GM23338 (cell line): ENCODE results near the gene SPTBN4. TPM values are rescaled to one million over a fixed set of nuclear protein-coding genes. Genes with fewer than 3 reads are reported as not detected.
A peak's percentile ranks its signal among the peaks of the same experiment; 100 is the strongest.
"Not testable (repeated sequence)": the region's sequence is repeated elsewhere in the genome, so short reads cannot be mapped to it uniquely, and the experiment has no call there.

Experiments used
- ATAC-seq: fragments of 200-7000 bp; cut with Tn5 transposase; 3 replicates; pipeline ENCODE4 v1.9.1; 2020
- DNase-seq: peaks from one replicate; pipeline ENCODE4 v3.0.0-alpha.2; 2015; ENCODE audit warnings: low spot score
- H2AFZ ChIP-seq: fragments of 200-600 bp; sonication (generic); 2 replicates; pipeline ENCODE4 v1.8.0; 2016; ENCODE audit warnings: antibody characterized with exemption, mild to moderate bottlenecking, moderate library complexity
- H3F3A ChIP-seq: fragments of 200-600 bp; sonication (generic); replicated peaks from 2 replicates; pipeline ENCODE4 v1.8.0; 2017; ENCODE audit warnings: antibody characterized with exemption, mixed run types, low read depth
- H3K27ac ChIP-seq: fragments of 200-600 bp; sonication (generic); 2 replicates; pipeline ENCODE4 v1.6.1; 2016; ENCODE audit warnings: low read depth
- H3K27me3 ChIP-seq: fragments of 200-600 bp; sonication (generic); 2 replicates; pipeline ENCODE4 v1.8.0; 2016; ENCODE audit warnings: mild to moderate bottlenecking, mixed run types, moderate library complexity; ENCODE audit not compliant: insufficient read depth
- H3K36me3 ChIP-seq: fragments of 200-600 bp; sonication (generic); 2 replicates; pipeline ENCODE4 v1.8.0; 2016; ENCODE audit warnings: mild to moderate bottlenecking; ENCODE audit not compliant: insufficient read depth
- H3K4me1 ChIP-seq: fragments of 200-600 bp; sonication (generic); 2 replicates; pipeline ENCODE4 v1.8.0; 2016; ENCODE audit warnings: mild to moderate bottlenecking, moderate library complexity; ENCODE audit not compliant: insufficient read depth
- H3K4me2 ChIP-seq: fragments of 200-600 bp; sonication (generic); 2 replicates; pipeline ENCODE4 v1.7.1; 2017; ENCODE audit warnings: mixed run types
- H3K4me3 ChIP-seq: fragments of 200-600 bp; sonication (generic); 2 replicates; pipeline ENCODE4 v1.6.1; 2016; ENCODE audit warnings: mixed run types
- H3K79me2 ChIP-seq: fragments of 200-600 bp; sonication (generic); replicated peaks from 2 replicates; pipeline ENCODE4 v1.8.0; 2017; ENCODE audit warnings: mild to moderate bottlenecking; ENCODE audit not compliant: insufficient read depth
- H3K9me2 ChIP-seq: fragments of 200-600 bp; sonication (generic); 2 replicates; pipeline ENCODE4 v1.8.0; 2017; ENCODE audit not compliant: insufficient read depth
- H4K20me1 ChIP-seq: fragments of 200-600 bp; sonication (generic); replicated peaks from 2 replicates; pipeline ENCODE4 v1.8.0; 2017; ENCODE audit warnings: mild to moderate bottlenecking; ENCODE audit not compliant: insufficient read depth
- H3K27ac Mint-ChIP-seq: 2 replicates; pipeline ENCODE4 v1.8.0; 2020; ENCODE audit warnings: inconsistent platforms, mild to moderate bottlenecking, moderate library complexity, mixed read lengths
- H3K27me3 Mint-ChIP-seq: 3 replicates; pipeline ENCODE4 v1.8.0; 2022; ENCODE audit warnings: low read depth, mild to moderate bottlenecking, moderate library complexity, mixed read lengths, inconsistent platforms; ENCODE audit not compliant: insufficient read depth, poor library complexity
- H3K36me3 Mint-ChIP-seq: 3 replicates; pipeline ENCODE4 v1.8.0; 2021; ENCODE audit warnings: low read depth, mild to moderate bottlenecking, inconsistent platforms, moderate library complexity, mixed read lengths
- H3K4me1 Mint-ChIP-seq: 3 replicates; pipeline ENCODE4 v1.8.0; 2020; ENCODE audit warnings: mild to moderate bottlenecking, inconsistent platforms, mixed read lengths
- H3K4me3 Mint-ChIP-seq: 3 replicates; pipeline ENCODE4 v1.8.0; 2021; ENCODE audit warnings: moderate library complexity, mild to moderate bottlenecking, inconsistent platforms, mixed read lengths
- H3K9me3 Mint-ChIP-seq: 3 replicates; pipeline ENCODE4 v1.8.0; 2020; ENCODE audit warnings: moderate library complexity, mild to moderate bottlenecking, inconsistent platforms, mixed read lengths
- EZH2phosphoT487 ChIP-seq: fragments of 200-600 bp; sonication (generic); IDR thresholded peaks from one replicate; pipeline ENCODE4 v1.8.1; 2018; ENCODE audit warnings: antibody characterized with exemption; ENCODE audit not compliant: unreplicated experiment
- JUNB ChIP-seq: IDR thresholded peaks from one replicate; pipeline ENCODE4 v1.6.1; 2016; ENCODE audit warnings: antibody characterized with exemption; ENCODE audit not compliant: unreplicated experiment
- NANOG ChIP-seq: IDR thresholded peaks from 2 replicates; pipeline ENCODE4 v1.6.1; 2016; ENCODE audit warnings: antibody characterized with exemption, borderline replicate concordance
- POLR2AphosphoS5 ChIP-seq: IDR thresholded peaks from 2 replicates; pipeline ENCODE4 v1.6.1; 2016; ENCODE audit warnings: antibody characterized with exemption, low read depth
- ZNF331 ChIP-seq: fragments of 250-450 bp; sonication (Bioruptor Pico); IDR thresholded peaks from 2 replicates; pipeline ENCODE4 v1.5.0; 2020; ENCODE audit warnings: low read depth, mild to moderate bottlenecking, moderate library complexity
- polyA plus RNA-seq: library from polyadenylated mRNA; unstranded; fragments of >200 nt; fragmentation: Nextera tagmentation; extraction: Ambion mirVana; gene quantifications from 2 replicates; pipeline ENCODE4 v1.2.1, GENCODE V29; 2016
- total RNA-seq: library from RNA; depleted of rRNA; stranded (reverse); fragments of >200 nt; shearing (Covaris generic); gene quantifications from 2 replicates; pipeline ENCODE4 v1.2.3, GENCODE V29; 2014
- TF ChIP-seq, protein P1 (sequence below), 2 experiments: fragments of 200-600 bp in 1 of 2; sonication (generic) in 1 of 2; conservative IDR thresholded peaks; 2 replicates each; pipeline versions ENCODE4 v1.5.1 to v1.6.1; 2016 to 2017; ENCODE audit warnings: antibody characterized with exemption in 2 of 2, low read depth in 2 of 2, mild to moderate bottlenecking in 2 of 2, moderate library complexity in 1 of 2
- TF ChIP-seq, protein P2 (sequence below): IDR thresholded peaks from 2 replicates; pipeline ENCODE4 v1.6.1; 2016; ENCODE audit warnings: antibody characterized with exemption
- TF ChIP-seq, protein P3 (sequence below): IDR thresholded peaks from one replicate; pipeline ENCODE4 v1.6.1; 2018; ENCODE audit warnings: antibody characterized with exemption; ENCODE audit not compliant: unreplicated experiment

Gene SPTBN4
- total and polyA plus RNA-seq, 2 experiments from 2014 or later = 1.6 to 2.3 TPM

DNA sequence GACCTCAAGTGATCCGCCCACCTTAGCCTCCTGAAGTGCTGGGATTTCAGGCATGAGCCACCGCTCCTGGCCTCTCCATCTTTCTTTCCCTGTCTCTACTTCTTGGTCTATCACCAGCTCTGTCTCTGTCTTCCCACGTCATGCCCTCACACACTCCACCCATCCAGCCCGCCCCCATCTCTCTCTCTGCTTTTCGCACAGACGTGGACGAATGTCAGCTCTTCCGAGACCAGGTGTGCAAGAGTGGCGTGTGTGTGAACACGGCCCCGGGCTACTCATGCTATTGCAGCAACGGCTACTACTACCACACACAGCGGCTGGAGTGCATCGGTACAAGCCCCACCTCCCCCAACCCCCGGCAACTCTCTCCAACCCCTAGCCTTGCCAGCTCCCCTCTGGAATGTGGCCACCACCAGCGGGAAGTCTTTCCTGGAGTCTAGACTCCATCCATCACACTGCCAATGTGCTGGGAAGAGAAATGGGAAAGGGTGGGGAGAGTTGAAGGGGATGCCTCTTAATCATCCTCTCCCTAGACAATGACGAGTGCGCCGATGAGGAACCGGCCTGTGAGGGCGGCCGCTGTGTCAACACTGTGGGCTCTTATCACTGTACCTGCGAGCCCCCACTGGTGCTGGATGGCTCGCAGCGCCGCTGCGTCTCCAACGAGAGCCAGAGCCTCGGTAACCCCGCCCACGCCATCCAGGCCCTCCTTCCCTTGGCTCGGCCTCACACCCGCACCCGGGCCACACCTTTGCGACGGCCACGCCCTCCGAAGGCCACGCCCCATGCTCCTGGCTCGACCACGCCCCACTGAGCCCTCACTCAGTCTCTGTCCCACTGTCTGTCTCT, 156.8 kb downstream of the SPTBN4 start (continued):
- TF ChIP-seq NANOG (no peak), POLR2AphosphoS5 (no peak), EZH2phosphoT487 (no peak), JUNB (no peak), ZNF331 (CRISPR knock-in tag) (no peak)
- TF ChIP-seq, protein P1, sequence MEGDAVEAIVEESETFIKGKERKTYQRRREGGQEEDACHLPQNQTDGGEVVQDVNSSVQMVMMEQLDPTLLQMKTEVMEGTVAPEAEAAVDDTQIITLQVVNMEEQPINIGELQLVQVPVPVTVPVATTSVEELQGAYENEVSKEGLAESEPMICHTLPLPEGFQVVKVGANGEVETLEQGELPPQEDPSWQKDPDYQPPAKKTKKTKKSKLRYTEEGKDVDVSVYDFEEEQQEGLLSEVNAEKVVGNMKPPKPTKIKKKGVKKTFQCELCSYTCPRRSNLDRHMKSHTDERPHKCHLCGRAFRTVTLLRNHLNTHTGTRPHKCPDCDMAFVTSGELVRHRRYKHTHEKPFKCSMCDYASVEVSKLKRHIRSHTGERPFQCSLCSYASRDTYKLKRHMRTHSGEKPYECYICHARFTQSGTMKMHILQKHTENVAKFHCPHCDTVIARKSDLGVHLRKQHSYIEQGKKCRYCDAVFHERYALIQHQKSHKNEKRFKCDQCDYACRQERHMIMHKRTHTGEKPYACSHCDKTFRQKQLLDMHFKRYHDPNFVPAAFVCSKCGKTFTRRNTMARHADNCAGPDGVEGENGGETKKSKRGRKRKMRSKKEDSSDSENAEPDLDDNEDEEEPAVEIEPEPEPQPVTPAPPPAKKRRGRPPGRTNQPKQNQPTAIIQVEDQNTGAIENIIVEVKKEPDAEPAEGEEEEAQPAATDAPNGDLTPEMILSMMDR (conservative IDR thresholded peaks at IDR 0.05; ENCODE audit: low read depth in 2 of 2) = no peak
- TF ChIP-seq, protein P2, sequence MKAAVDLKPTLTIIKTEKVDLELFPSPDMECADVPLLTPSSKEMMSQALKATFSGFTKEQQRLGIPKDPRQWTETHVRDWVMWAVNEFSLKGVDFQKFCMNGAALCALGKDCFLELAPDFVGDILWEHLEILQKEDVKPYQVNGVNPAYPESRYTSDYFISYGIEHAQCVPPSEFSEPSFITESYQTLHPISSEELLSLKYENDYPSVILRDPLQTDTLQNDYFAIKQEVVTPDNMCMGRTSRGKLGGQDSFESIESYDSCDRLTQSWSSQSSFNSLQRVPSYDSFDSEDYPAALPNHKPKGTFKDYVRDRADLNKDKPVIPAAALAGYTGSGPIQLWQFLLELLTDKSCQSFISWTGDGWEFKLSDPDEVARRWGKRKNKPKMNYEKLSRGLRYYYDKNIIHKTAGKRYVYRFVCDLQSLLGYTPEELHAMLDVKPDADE = no peak
- TF ChIP-seq, protein P3, sequence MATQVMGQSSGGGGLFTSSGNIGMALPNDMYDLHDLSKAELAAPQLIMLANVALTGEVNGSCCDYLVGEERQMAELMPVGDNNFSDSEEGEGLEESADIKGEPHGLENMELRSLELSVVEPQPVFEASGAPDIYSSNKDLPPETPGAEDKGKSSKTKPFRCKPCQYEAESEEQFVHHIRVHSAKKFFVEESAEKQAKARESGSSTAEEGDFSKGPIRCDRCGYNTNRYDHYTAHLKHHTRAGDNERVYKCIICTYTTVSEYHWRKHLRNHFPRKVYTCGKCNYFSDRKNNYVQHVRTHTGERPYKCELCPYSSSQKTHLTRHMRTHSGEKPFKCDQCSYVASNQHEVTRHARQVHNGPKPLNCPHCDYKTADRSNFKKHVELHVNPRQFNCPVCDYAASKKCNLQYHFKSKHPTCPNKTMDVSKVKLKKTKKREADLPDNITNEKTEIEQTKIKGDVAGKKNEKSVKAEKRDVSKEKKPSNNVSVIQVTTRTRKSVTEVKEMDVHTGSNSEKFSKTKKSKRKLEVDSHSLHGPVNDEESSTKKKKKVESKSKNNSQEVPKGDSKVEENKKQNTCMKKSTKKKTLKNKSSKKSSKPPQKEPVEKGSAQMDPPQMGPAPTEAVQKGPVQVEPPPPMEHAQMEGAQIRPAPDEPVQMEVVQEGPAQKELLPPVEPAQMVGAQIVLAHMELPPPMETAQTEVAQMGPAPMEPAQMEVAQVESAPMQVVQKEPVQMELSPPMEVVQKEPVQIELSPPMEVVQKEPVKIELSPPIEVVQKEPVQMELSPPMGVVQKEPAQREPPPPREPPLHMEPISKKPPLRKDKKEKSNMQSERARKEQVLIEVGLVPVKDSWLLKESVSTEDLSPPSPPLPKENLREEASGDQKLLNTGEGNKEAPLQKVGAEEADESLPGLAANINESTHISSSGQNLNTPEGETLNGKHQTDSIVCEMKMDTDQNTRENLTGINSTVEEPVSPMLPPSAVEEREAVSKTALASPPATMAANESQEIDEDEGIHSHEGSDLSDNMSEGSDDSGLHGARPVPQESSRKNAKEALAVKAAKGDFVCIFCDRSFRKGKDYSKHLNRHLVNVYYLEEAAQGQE = no peak

DNA sequence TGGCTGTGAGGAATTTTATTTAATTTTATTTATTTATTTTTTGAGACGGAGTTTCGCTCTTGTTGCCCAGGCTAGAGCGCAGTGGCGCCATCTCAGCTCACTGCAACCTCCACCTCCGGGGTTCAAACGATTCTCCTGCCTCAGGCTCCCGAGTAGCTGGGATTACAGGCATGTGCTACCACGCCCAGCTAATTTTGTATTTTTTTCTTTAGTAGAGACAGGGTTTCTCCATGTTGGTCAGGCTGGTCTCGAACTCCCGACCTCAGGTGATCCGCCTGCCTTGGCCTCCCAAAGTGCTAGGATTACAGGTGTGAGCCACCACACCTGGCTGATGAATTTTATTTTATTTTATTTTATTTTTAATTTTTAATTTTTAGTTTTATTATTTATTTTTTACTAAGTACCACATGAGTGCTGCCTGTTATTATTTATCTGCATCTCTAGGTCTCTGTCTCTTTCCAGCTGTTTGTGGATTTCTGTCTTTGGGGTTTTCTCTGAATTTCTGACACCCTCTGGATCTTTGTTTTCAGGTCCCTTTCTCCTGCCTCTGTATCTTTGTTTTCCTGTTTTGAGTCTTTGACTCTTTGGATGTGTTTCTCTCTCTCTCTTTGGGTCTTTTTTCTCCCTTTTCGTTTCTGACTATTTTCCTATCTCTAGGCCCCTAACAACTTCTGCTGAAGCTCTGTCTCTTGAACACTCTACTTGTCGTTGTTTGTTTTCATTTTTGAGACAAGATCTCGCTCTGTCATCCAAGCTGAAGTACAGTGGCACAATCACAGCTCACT, 157.8 kb downstream of the SPTBN4 start:
- peak overlapping the region; percentile 74; the same call in 1 of the 2 replicates for H3K27ac ChIP-seq
- H3K9me2 ChIP-seq, H3K4me3 Mint-ChIP-seq, H3K9me3 Mint-ChIP-seq, H3K4me3 ChIP-seq, H3K36me3 ChIP-seq, H4K20me1 ChIP-seq, H3K79me2 ChIP-seq, H3K27me3 ChIP-seq, H3K27ac Mint-ChIP-seq, H2AFZ ChIP-seq, ATAC-seq, DNase-seq, H3K4me2 ChIP-seq, H3F3A ChIP-seq: not testable (repeated sequence)
- peaks cover 22% of the 10 kb centered on the region for H3K27me3 Mint-ChIP-seq
- H3K4me1 Mint-ChIP-seq = peaks cover 16% of the 10 kb centered on the region
- H3K36me3 Mint-ChIP-seq = peaks cover 47% of the 10 kb centered on the region
- H3K4me1 ChIP-seq = peaks cover 11% of the 10 kb centered on the region
